Cardiac fibroblast (primary cell): ENCODE results near the gene SIRT3.

Experiments
- DNase-seq, 2 donors: peaks; one replicate each; pipeline versions ENCODE4 v3.0.0 to v3.0.0-alpha.2; 2010; ENCODE audit warnings: low read depth in 2 of 2
- H3K4me3 ChIP-seq, 2 donors: replicated peaks in 1 of 2; 1 replicate in 1 of 2; 2 replicates in 1 of 2; pipeline ENCODE4 v1.5.1; 2011; ENCODE audit warnings: low read depth in 2 of 2, low read length in 2 of 2, mild to moderate bottlenecking in 2 of 2, moderate library complexity in 1 of 2
- TF ChIP-seq, protein P1 (sequence below): IDR thresholded peaks from one replicate; pipeline ENCODE4 v1.5.1; 2011; ENCODE audit warnings: low read depth, mild to moderate bottlenecking, low read length, inconsistent platforms

The SIRT3 gene

DNA sequence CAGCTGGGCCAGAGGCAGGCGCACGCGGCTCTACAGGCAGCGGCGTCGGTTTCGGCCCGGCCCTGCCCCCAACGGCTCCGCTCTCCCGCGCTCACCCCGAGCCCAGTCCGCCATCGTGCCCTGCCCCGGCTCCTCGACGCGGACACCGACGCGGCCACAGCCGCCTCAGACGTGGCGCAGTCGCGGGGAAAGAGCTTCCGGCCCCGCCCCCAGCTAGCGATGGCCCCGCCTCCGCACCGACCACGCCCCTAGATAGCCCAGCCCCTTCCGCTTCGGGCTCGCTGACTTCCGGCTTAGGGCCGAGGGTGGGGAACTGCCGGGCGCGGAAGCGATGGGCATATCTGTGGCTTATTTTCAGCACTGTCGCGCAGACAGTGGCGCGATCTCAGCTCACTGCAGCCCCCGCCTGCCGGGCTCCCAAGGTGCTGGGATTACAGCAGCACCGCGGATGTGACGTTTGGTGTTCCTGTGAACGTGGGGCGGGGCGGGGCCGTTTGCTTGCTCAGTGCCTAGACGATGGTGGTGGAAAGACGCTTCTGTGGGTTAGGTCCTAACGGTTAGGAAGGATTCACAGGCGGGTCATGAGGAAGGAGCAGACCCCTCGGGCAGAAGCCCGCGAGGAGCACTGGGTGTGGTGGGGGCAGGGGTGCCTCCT lies 28.8 kb downstream of the SIRT3 start, which contains the start of the genes BET1L and RIC8A:
BET1L (minus strand) TSS at position 192 of the 655 bp plus-strand sequence; CDS start at position 114, 78 bp downstream.
RIC8A (plus strand) TSS at position 501 of the 655 bp plus-strand sequence. CDS start 1,147 bp downstream, outside the sequence.
- peak; percentile 99 for DNase-seq
- TF ChIP-seq, protein P1, sequence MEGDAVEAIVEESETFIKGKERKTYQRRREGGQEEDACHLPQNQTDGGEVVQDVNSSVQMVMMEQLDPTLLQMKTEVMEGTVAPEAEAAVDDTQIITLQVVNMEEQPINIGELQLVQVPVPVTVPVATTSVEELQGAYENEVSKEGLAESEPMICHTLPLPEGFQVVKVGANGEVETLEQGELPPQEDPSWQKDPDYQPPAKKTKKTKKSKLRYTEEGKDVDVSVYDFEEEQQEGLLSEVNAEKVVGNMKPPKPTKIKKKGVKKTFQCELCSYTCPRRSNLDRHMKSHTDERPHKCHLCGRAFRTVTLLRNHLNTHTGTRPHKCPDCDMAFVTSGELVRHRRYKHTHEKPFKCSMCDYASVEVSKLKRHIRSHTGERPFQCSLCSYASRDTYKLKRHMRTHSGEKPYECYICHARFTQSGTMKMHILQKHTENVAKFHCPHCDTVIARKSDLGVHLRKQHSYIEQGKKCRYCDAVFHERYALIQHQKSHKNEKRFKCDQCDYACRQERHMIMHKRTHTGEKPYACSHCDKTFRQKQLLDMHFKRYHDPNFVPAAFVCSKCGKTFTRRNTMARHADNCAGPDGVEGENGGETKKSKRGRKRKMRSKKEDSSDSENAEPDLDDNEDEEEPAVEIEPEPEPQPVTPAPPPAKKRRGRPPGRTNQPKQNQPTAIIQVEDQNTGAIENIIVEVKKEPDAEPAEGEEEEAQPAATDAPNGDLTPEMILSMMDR: no peak
- peak within 1 kb of the TSS; percentile 97 to 98 for H3K4me3 ChIP-seq

DNA sequence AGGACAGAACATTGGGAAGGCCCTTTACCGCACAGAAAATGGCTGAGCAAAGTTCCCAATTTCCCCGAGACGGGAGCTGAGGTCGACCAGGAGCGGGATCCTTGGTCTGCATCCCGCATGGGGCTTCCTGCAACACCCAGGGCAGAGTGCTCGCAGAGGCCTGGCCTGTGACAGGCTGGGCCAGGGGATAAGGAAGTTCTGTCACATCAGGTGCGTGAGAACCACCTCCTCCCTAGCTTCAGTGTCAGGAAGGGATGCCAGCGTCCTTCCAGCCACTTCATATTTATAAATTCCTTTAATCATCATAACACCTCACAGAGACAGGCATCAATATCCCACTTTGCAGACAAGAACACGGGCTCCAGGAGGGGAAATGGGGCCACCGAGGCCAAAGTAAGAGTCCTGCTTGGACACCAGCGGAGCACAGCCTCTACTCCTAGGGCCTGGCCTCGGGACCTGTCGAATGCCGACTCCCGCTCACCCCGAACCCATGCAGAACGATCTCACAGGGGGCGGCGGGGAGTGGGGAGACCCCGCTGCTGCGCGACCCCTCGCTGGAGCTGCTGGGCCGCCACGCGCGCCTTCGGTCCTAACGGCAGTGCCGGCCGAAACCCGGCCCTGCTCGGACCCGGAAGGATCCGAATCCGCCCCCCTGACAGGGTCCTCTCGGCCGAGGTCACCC lies 29.5 kb downstream of the SIRT3 start:
- H3K4me3 ChIP-seq: peak overlapping the region; percentile 97 to 98
- DNase-seq: peak in 1 of 2 donors; percentile 24
- TF ChIP-seq, protein P1: no peak

DNA sequence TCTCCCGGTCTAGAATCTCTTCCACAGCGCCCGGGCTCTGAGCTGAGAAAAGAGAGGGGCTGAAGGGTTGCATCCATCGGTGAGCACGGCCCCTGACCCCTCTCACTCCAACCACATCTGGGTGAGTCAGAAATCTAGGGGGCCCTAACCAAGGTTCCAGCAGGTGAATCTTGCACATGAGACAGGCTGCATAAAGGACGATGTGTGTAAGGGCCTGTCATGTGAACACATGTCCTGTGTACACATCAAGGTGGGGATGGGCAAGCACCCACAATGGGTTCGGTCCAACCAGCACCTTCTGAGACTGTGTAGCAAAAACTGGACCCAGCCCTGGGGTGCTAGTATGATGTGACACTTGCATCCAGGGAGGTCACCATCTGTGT lies 30.1 kb downstream of the SIRT3 start:
- DNase-seq: no peak
- H3K4me3 ChIP-seq: peak overlapping the region; percentile 97 to 98
- TF ChIP-seq, protein P1: no peak

DNA sequence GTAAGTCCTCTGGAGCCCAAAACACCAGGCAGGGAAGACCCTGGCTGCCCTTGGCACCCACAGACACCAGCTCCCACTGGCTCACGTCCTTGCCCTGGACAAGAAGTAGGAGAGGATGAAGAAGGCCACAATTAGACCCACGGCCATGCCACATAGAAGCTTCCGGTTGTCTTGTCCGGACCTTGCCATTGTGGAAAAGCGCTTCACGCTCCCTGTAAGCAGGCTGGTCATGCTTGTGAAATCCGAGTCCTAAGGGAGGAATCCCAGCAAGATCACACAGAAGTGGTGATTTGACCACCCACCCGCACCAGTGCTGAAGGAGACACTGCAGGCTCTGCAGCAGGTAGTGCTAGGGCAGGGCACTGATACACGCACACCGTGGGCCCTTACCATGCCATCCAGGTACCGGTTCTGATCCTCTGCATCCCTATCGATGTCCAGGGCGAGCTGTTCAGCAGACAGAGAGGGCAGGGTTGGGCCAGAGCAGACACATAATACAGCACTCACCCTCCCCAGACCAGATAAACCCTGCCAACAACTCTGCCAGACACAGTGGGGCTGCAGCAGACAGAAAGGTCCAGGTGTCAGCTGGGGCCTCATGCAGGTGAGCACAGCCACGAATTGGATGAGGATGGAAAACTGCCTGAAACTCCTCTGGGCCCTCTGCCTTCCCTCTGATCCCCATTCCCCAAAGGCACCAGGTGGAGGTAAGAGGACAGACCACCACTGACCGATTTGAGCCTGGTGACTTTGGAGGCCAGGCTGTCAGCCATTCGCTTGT lies 30.7 kb downstream of the SIRT3 start:
- no peak for DNase-seq
- TF ChIP-seq, protein P1: no peak
- peak overlapping the region; percentile 8 to 97 for H3K4me3 ChIP-seq

DNA sequence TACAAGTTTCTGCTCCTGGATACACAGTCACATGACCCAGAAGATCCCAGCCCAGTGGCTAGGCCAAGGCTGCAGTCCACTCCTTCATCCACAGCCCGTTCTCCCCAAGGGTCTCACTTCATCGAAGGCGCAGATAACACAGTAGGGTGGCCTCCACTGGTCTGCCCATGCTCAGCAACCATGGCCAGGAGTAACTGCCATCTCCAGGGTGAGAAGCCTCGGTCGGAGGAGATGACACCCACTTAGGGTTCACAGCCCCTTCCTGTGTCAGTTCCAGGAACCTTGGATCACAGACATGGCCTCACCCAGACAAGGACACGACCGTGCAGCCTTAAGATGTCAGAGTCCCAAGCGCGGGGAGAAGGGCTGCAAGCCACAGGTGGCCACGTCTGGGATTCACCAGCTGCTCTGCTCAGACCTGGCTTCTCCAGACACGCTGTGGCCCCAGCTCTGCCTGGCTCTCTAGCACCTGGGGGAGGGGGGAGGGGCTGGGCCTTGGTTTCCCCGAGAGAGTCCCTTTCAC lies 31.5 kb downstream of the SIRT3 start:
- no peak overlapping the region for H3K4me3 ChIP-seq
- TF ChIP-seq, protein P1: no peak
- no peak for DNase-seq

DNA sequence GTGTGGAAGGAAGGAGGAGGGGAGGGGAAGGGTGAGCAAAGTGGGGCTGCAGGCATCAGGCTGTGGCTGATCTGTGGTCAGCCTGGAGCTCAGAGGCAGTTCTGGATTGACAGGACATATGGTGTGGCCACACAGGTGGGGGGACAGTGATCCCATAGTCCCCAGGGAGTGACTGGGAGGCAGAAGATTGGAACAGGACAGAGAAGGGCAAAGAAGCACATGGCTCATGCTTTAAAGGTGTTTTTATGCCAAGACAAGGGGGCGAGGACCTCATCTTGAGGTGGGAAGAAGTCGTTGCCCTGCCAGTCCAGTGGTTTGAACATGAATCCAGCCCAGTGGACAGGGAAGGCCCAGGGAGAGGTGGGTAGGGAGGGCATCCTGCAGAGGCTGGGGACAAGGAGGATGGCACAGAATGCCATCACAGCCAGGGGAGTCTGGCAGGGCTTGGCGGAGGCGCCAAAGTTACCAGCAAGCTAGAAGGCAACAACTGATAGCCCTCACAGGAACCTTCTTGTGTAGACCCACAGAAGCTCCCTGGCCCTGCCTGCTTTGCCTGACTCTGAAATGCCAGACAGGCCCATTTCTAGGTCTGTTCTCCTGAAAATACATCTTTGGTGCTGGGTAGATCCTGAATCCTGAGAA lies 32.1 kb downstream of the SIRT3 start:
- TF ChIP-seq, protein P1: no peak
- no peak for DNase-seq
- H3K4me3 ChIP-seq: no peak overlapping the region
